Mesothelial cell of epicardium (in vitro differentiated cells): ENCODE data around the gene ATXN7L3. TPM values are rescaled to one million over a fixed set of nuclear protein-coding genes. Genes with fewer than 3 reads are reported as not detected.

Source experiments
- DNase-seq, 2 experiments: peaks; one replicate each; pipeline ENCODE4 v3.0.0; 2021; ENCODE audit warnings: low spot score in 2 of 2; ENCODE audit not compliant: unreplicated experiment in 2 of 2
- H3K27ac Mint-ChIP-seq: 2 replicates; pipeline ENCODE4 v1.8.0; 2021; ENCODE audit warnings: mixed read lengths
- H3K27me3 Mint-ChIP-seq: 2 replicates; pipeline ENCODE4 v1.8.0; 2021; ENCODE audit warnings: low read depth, mixed read lengths
- H3K36me3 Mint-ChIP-seq: 2 replicates; pipeline ENCODE4 v1.8.0; 2021; ENCODE audit warnings: mixed read lengths
- H3K4me1 Mint-ChIP-seq: 2 replicates; pipeline ENCODE4 v1.8.0; 2021; ENCODE audit warnings: mixed read lengths
- H3K4me3 Mint-ChIP-seq: 2 replicates; pipeline ENCODE4 v1.8.0; 2021; ENCODE audit warnings: mild to moderate bottlenecking, moderate library complexity, mixed read lengths
- H3K9me3 Mint-ChIP-seq: 2 replicates; pipeline ENCODE4 v1.8.0; 2021; ENCODE audit warnings: mixed read lengths
- CTCF ChIP-seq: fragments of 200-600 bp; sonication (generic); IDR thresholded peaks from one replicate; pipeline ENCODE4 v1.5.0; 2021; ENCODE audit warnings: antibody characterized with exemption; ENCODE audit not compliant: unreplicated experiment
- total RNA-seq: library from RNA; stranded (reverse); gene quantifications from 3 replicates; pipeline ENCODE4 v1.2.1, GENCODE V29; 2021

Gene ATXN7L3
- total RNA-seq, 1 donor from 2014 or later, result 137 TPM

GRCh38 chr17:44236444-44236991 is 36.8 kb upstream of the ATXN7L3 start:
- no peak for DNase-seq
- H3K27ac Mint-ChIP-seq, result no peak overlapping the region
- H3K4me3 Mint-ChIP-seq, result no peak overlapping the region
- H3K9me3 Mint-ChIP-seq, result no peaks in the 10 kb centered on the region
- H3K4me1 Mint-ChIP-seq, result peaks cover 10% of the 10 kb centered on the region
- H3K36me3 Mint-ChIP-seq, result no peaks in the 10 kb centered on the region
- H3K27me3 Mint-ChIP-seq, result peaks cover 7% of the 10 kb centered on the region
- no peak for TF ChIP-seq CTCF

DNA sequence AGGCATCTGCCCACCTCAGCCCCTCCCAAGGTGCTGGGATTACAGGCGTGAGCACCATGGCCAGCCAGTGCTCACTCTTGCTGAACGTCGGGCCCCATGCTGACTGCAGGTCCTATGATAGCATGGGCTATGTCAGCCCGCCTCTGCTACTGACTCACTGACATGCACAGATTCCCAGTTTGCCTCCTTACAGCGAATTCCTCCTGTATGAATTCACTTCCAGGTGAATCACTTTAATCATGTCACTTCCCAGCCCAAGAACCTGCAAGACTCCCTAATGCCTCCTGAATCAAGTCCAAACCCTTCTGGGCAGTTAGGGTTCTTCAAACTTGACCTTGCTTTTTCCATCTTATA is 35.9 kb upstream of the ATXN7L3 start:
- Mint-ChIP-seq H3K27me3 (peaks cover 7% of the 10 kb centered on the region), H3K36me3 (no peaks in the 10 kb centered on the region), H3K4me3 (no peak overlapping the region), H3K4me1 (peaks cover 5% of the 10 kb centered on the region), H3K27ac (no peak overlapping the region), H3K9me3 (no peaks in the 10 kb centered on the region)
- no peak for TF ChIP-seq CTCF
- no peak for DNase-seq

- TF ChIP-seq CTCF, result no peak
- no peak overlapping the region for H3K4me3 Mint-ChIP-seq
Observed at GRCh38 chr17:44233582-44233981, 33.9 kb upstream of the ATXN7L3 start.

DNA sequence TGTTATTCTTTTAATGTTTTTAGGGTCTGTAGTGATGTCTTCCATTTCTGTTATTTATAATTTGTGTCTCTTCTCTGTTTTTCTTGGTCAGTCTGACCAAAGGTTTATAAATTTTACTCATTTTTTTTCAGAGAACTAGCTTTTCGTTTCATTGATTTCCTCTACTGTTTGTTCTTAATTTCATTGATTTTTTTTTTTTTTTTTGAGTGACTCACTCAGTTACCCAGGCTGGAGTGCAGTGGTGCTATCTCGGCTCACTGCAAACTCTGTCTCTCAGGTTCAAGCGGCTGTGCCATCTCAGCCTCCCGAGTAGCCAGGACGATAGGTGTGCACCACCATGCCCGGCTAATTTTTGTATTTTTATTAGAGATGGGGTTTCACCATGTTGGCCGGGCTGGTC is 32.4 kb upstream of the ATXN7L3 start:
- no peak for TF ChIP-seq CTCF
- no peak overlapping the region for H3K4me3 Mint-ChIP-seq
- DNase-seq, result no peak
- peaks cover 7% of the 10 kb centered on the region for H3K27me3 Mint-ChIP-seq
- H3K36me3 Mint-ChIP-seq, result no peaks in the 10 kb centered on the region
- H3K9me3 Mint-ChIP-seq, result no peaks in the 10 kb centered on the region
- H3K4me1 Mint-ChIP-seq, result peaks cover 5% of the 10 kb centered on the region
- H3K27ac Mint-ChIP-seq, result no peak overlapping the region

More at GRCh38 chr17:44233582-44233981, 33.9 kb upstream of the ATXN7L3 start:
- H3K4me1 Mint-ChIP-seq, result peaks cover 5% of the 10 kb centered on the region
- DNase-seq, result no peak
- H3K27ac Mint-ChIP-seq, result no peak overlapping the region
- no peaks in the 10 kb centered on the region for H3K36me3 Mint-ChIP-seq
- H3K9me3 Mint-ChIP-seq, result no peaks in the 10 kb centered on the region
- H3K27me3 Mint-ChIP-seq, result peaks cover 7% of the 10 kb centered on the region

GRCh38 chr17:44230140-44230539 is 30.5 kb upstream of the ATXN7L3 start:
- DNase-seq, result no peak
- Mint-ChIP-seq H3K36me3 (no peaks in the 10 kb centered on the region), H3K4me1 (peaks cover 4% of the 10 kb centered on the region), H3K27ac (no peak overlapping the region), H3K9me3 (no peaks in the 10 kb centered on the region), H3K27me3 (no peaks in the 10 kb centered on the region), H3K4me3 (no peak overlapping the region)
- no peak for TF ChIP-seq CTCF

DNA sequence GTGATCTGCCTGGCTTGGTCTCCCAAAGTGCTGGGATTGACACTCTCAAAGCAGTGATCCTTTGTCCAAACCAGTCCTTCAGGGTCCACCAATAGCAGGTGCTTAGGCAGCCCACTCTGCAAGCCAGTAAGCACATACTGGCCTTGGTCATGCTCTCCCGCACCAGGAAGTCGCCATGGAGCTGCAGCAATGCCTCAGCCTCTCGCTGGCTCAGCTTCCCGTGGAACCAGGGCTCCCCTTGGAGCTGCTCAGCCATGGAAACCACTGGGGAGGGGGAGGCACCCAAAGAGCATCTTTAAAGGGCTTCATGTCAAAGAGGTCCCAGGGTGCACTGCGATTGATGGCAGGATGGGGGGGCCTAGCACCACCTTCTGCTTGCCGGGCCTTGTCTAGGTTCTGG is 29.4 kb upstream of the ATXN7L3 start:
- no peak for TF ChIP-seq CTCF
- H3K4me1 Mint-ChIP-seq, result no peaks in the 10 kb centered on the region
- H3K27ac Mint-ChIP-seq, result no peak overlapping the region
- H3K36me3 Mint-ChIP-seq, result no peaks in the 10 kb centered on the region
- H3K4me3 Mint-ChIP-seq, result no peak overlapping the region
- no peaks in the 10 kb centered on the region for H3K9me3 Mint-ChIP-seq
- no peaks in the 10 kb centered on the region for H3K27me3 Mint-ChIP-seq
- no peak for DNase-seq
